ENCODE data around the gene LHPP.

- TF ChIP-seq CTCF (IDR thresholded peaks at IDR 0.05) (no peak), POLR2A (IDR thresholded peaks at IDR 0.05) (no peak)
These were observed 51.0 kb downstream of the LHPP start for GRCh38 chr10:124512600-124512999.
